ENCODE results near the gene LEF1.
"Not testable (repeated sequence)": the region's sequence is repeated elsewhere in the genome, so short reads cannot be mapped to it uniquely, and the experiment has no call there.

Gene LEF1

GRCh38 chr4:108034565-108034964 is 134.2 kb downstream of the LEF1 start:
- no peak for DNase-seq (ENCODE audit: low spot score)

DNA sequence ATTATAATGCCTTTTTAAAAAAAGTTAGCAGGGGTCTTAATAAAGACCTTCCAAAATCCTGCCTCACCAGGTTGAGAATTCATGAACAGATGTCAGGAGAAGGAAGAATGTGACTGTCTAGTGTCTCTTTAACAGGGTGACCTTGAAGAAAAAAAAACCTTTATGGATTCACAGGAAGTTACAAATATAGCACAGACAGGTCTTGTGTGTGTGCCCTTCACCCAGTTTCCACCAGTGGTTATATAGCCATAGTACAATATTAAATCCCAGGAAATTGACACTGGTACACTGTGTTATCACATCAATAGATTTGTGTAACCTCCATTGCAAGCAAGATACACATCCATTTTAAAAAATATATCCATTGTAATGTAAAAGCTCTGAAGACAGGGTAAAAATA is 135.4 kb downstream of the LEF1 start:
- DNase-seq (ENCODE audit: low spot score): no peak

GRCh38 chr4:108031427-108032083 is 137.2 kb downstream of the LEF1 start:
- no peak for DNase-seq (ENCODE audit: low spot score)

GRCh38 chr4:108030332-108030731 is 138.4 kb downstream of the LEF1 start:
- DNase-seq (ENCODE audit: low spot score): no peak

- DNase-seq (ENCODE audit: low spot score): no peak
Measured at GRCh38 chr4:108029731-108030130, 139.0 kb downstream of the LEF1 start.

GRCh38 chr4:108029016-108029720 is 139.6 kb downstream of the LEF1 start:
- DNase-seq (ENCODE audit: low spot score): no peak

DNA sequence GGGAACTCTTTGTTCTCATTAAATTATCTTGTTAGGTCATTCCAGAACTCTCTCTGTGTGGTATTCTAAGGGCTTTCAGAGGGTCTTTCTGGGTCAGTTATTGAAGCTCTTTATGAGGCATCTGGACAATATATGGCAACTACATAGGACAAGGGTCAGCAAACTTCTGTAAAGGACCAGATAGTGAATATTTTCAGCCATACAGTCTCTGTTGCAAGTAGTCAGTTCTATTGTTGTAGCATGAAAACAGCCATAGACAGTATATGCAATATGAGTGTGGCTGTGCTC is 143.9 kb downstream of the LEF1 start:
- no peak for DNase-seq (ENCODE audit: low spot score)

DNA sequence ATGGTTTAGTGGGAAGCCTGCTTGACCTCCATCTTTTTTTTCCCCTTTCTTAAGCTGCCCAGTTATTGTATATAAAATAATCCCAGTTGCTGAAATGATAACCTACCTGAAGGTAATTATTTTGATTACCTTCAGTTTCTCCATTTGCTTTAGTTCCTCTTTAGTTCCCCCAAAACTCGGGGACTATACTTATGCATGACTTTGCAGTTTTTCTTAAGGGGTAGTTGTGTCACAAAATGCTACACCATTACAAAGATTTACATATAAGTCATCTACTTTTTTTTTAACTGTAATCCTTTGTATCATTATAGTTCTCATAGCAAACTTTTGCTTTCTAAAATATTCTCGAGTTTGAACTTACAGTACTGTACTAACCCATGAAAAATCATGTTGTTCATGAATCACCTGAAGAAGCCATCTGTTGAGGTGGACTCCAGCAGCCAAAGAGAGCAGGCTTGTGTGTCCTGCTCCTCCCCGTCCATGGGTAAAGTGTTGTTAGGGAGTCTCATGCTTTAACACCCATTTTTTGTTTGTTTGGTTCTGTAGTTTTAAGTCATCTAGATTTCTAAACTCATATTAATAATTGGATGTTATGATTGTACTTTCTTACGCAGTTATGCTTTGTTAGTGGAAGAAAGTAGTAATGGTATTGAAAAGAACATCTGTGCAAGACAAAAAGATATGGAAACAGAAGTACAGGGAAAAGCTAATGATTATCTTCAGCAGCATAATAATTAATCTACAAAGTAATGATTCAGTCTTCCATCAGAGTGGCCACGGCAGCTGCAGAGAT is 144.5 kb downstream of the LEF1 start:
- no peak for DNase-seq (ENCODE audit: low spot score)

- DNase-seq (ENCODE audit: low spot score): no peak
Measured at GRCh38 chr4:108018884-108019187, 149.9 kb downstream of the LEF1 start.

DNA sequence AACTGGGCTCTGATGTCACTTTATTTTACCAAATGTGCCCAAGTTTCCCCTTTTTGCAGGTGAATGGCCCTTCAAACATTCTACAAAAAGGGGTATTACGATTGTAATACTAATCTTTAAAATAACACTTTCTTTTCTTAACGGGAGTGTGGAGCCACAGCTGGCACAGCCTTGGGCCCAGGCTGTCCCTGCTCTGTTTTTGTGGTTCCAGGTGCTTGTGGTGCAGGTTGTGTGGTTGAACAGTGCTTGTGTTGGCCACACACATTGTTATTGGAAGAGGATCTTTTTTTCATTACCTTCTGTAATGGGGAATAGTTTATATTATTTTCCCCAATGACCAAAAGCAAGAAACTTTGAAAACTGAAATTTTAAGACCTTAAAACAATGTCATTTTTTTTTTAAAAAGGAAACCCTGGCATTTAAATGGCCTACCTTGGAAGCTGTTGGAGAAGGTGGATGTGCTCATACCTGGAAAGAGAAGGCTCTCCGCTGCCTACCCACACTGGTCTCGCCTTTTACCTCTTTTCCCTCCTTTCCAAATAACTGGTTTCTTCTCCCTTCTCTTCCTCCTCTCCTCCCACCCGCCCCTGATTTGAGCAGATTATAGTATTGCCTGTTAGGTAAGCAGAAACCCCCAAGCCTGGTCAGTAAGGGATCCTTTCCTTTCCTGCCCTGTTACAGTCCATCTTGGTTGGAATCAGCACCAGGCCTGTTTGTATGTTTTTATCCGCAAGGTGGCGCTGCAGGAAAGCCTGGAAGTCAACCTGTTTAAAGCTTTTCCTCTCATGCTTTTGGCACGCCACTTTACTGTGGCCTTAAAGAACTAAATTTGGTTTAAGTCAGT is 150.5 kb downstream of the LEF1 start:
- peak; percentile 76 for DNase-seq (ENCODE audit: low spot score)

DNA sequence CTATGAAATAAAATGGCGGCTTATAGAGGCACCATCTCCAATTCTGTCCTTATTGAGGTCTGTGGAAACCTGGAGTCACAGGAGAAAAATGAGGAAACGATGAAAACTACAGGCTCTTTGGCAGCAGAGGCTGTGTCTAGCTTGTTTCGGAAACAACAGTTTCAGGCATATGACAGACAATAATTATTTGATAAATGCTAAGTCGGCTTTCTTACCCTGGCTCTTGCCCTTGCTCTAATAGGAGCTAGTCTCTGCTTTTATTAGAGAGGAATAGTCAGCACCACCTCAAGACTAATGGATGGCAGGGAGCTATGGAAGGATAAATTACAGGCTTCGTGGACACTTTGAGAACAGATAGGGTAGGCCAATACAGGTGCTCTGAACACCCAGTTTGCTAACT is 154.8 kb downstream of the LEF1 start:
- no peak for DNase-seq (ENCODE audit: low spot score)

DNA sequence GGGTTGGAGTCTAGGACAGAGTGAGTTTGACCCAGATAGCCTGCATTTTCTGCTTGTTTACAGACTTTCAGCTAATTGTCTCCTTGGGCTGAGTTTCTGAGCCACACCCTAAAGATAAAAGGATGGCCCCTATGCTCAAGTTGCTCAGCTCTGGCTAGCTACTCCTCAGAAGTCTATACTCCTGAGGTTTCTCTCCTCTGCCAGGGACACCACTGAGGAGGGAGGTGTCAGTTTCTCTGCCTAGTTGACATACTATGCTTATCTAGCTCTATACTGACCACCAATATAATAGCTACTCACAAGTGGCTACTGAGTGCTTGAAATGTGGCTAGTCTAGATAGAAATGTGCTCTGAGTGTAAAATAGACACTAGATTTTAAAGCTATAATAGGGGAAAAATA is 155.4 kb downstream of the LEF1 start:
- DNase-seq (ENCODE audit: low spot score): no peak

GRCh38 chr4:108012382-108012781 is 156.3 kb downstream of the LEF1 start:
- DNase-seq (ENCODE audit: low spot score): not testable (repeated sequence)

DNA sequence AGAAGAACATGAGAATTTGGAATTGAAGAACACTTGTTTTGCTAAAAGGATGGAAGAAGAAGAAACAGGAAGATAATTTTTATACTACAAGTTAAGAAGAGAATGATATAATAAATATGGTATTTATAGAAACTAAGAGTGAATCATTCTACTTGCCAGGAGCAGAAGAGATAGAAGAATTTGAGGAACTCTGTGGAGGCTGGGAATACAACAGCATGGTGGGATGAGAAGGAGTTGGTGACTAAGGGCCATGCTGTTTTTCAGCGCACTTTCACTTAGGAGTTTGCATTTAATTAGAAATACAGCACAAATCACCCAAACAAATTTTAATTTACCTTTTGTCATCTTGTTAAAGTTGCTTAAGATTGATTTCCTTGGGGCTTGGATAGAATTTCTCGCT is 158.6 kb downstream of the LEF1 start:
- no peak for DNase-seq (ENCODE audit: low spot score)

DNA sequence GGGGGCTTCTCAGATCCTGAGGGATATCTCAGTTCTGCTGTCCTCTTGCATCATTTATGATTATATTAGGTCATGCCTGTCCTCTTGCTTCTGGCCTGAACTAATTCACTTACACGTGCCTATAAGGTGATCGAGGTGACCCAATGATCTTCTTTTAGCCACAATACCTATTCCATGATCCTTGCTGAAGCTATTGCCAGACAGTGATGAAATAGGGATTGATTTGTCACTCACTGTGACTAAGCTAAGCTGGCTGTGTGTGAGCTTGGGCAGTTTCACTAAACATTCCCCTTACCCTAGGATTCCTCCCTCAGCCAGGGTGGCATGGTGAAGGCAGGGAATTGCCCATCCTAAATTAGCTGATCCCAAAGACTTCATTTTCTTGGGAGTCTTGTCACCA is 160.0 kb downstream of the LEF1 start:
- no peak for DNase-seq (ENCODE audit: low spot score)

- no peak for DNase-seq (ENCODE audit: low spot score)
Measured at GRCh38 chr4:108007984-108008383, 160.7 kb downstream of the LEF1 start.

GRCh38 chr4:108006361-108006760 is 162.4 kb downstream of the LEF1 start:
- DNase-seq (ENCODE audit: low spot score): no peak

- DNase-seq (ENCODE audit: low spot score): no peak
Measured at GRCh38 chr4:108005807-108006206, 162.9 kb downstream of the LEF1 start.

DNA sequence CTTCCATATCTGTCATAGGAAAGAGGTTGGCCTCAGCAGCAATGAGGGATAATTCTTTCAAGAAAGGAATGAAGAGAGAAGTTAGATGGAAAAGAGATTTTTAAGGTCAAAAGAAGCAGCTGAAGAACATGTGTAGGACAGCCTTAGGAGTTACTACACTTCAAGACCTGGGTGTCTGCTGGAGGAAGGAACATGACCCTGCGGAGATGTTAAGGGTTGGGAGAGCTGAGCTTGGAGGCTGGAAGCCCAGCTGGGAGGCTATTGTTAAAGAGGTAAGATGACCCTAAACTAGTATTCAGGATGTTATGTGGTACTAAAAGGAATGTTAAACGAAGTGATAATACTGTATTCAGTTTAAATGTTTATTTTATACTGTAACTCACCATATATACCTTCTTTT is 164.1 kb downstream of the LEF1 start:
- DNase-seq (ENCODE audit: low spot score): no peak

DNA sequence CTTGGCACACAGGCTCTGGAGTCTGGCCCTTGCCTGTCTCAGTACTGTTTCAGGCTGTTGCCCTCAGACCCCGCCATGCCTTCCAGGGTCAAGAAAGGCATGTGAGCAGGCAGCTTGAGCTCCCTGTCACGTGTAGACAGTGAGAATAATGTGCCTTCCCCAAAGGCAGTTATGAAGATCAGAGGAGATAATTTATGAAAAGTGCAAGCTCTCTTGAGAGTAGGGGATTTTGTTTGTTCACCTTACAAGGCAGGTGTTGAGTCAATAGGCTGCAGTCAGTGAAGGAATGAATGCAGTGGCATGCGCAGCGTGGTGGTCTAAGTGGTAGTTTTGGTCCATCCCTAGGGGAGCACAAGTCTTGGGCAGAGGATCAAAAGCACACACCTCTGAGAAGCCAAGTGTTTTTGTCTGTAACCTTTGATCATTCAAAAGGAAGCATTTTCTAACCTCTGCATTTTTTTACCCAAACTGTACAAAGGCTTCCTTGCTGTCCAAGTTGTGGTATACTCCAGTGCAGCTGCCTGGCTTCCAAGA is 164.7 kb downstream of the LEF1 start:
- no peak for DNase-seq (ENCODE audit: low spot score)

- no peak for DNase-seq (ENCODE audit: low spot score)
Measured at GRCh38 chr4:108001540-108002135, 167.1 kb downstream of the LEF1 start.

DNA sequence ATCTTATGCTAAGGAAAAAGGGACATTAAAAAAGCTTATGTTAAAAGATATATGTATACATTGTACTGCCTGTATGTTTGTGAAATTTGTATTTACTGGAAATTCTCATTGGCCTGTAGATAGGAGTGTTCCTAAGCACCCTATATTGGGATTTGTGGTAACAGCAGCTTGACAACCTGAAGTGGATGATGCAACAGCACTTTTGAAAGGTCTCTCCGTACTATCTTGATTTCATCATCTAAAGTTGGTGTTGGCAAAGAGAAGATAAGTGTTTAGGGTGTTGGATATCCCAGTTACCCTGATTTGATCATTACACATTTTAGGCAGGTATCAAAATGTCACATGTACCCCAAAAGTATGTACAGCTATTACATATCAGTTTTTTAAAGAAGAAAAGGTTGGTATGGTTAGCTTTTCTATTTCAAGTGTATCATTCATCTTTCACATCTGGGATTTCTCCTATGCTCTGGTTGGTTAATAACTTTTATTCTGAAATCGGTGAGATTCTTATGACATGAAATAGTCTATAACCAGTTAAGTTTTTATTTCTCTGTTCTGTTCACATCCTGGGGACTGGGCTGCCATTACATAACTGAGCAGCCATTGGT is 168.7 kb downstream of the LEF1 start:
- DNase-seq (ENCODE audit: low spot score): no peak
